Central memory CD8-positive, alpha-beta T cell (primary cell): ENCODE measurements around the gene OGFOD2.
"Not testable (repeated sequence)": the region's sequence is repeated elsewhere in the genome, so short reads cannot be mapped to it uniquely, and the experiment has no call there.

Experiments used
- ATAC-seq: fragments of 150-1000 bp; cut with Tn5 transposase; replicated peaks from 2 replicates; pipeline ENCODE4 v1.10.0; 2022; ENCODE audit warnings: mild to moderate bottlenecking, moderate FRiP score, moderate number of reproducible peaks; ENCODE audit not compliant: poor library complexity, severe bottlenecking; ENCODE audit errors: extremely low read depth
- DNase-seq, 2 donors: peaks; one replicate each; pipeline ENCODE4 v3.0.0; 2021; ENCODE audit warnings: low spot score in 2 of 2
- H3K27ac Mint-ChIP-seq: one replicate; pipeline ENCODE4 v1.8.0; 2022; ENCODE audit warnings: low read depth, mild to moderate bottlenecking, moderate library complexity, mixed read lengths
- H3K27me3 Mint-ChIP-seq: one replicate; pipeline ENCODE4 v1.8.0; 2022; ENCODE audit warnings: mixed read lengths
- H3K36me3 Mint-ChIP-seq: one replicate; pipeline ENCODE4 v1.8.0; 2022; ENCODE audit warnings: mild to moderate bottlenecking, moderate library complexity, mixed read lengths; ENCODE audit not compliant: insufficient read depth
- H3K4me1 Mint-ChIP-seq: one replicate; pipeline ENCODE4 v1.8.0; 2022; ENCODE audit warnings: mixed read lengths
- H3K4me3 Mint-ChIP-seq: one replicate; pipeline ENCODE4 v1.8.0; 2022; ENCODE audit warnings: mild to moderate bottlenecking, moderate library complexity, mixed read lengths
- H3K9me3 Mint-ChIP-seq: one replicate; pipeline ENCODE4 v1.8.0; 2022; ENCODE audit warnings: mixed read lengths

Gene OGFOD2

GRCh38 chr12:122974892-122975789 lies at the start of gene OGFOD2:
Gene OGFOD2 (plus strand): TSS chr12:122975244. CDS start chr12:122975252, 8 bp downstream.
- H3K9me3 Mint-ChIP-seq = no peaks in the 10 kb centered on the region
- H3K4me1 Mint-ChIP-seq = peaks cover 11% of the 10 kb centered on the region
- H3K36me3 Mint-ChIP-seq = peaks cover 15% of the 10 kb centered on the region
- peak within 1 kb of the TSS; percentile 96 for H3K27ac Mint-ChIP-seq
- DNase-seq (peak; percentile 84 to 90), ATAC-seq (peak; percentile 86)
- no peaks in the 10 kb centered on the region for H3K27me3 Mint-ChIP-seq
- H3K4me3 Mint-ChIP-seq = peak within 1 kb of the TSS; percentile 97

GRCh38 chr12:122927756-122928403 lies 47.2 kb upstream of the OGFOD2 start:
- Mint-ChIP-seq H3K27ac (peak overlapping the region; percentile 22), H3K36me3 (no peaks in the 10 kb centered on the region), H3K4me1 (no peaks in the 10 kb centered on the region), H3K27me3 (no peaks in the 10 kb centered on the region), H3K9me3 (no peaks in the 10 kb centered on the region), H3K4me3 (no peak overlapping the region)
- ATAC-seq (no peak), DNase-seq (no peak)

GRCh38 chr12:122928404-122929147 lies 46.5 kb upstream of the OGFOD2 start:
- no peaks in the 10 kb centered on the region for H3K9me3 Mint-ChIP-seq
- H3K36me3 Mint-ChIP-seq = no peaks in the 10 kb centered on the region
- H3K4me3 Mint-ChIP-seq = no peak overlapping the region
- ATAC-seq (no peak), DNase-seq (no peak)
- no peaks in the 10 kb centered on the region for H3K27me3 Mint-ChIP-seq
- H3K27ac Mint-ChIP-seq = peak overlapping the region; percentile 22
- H3K4me1 Mint-ChIP-seq = no peaks in the 10 kb centered on the region

DNA sequence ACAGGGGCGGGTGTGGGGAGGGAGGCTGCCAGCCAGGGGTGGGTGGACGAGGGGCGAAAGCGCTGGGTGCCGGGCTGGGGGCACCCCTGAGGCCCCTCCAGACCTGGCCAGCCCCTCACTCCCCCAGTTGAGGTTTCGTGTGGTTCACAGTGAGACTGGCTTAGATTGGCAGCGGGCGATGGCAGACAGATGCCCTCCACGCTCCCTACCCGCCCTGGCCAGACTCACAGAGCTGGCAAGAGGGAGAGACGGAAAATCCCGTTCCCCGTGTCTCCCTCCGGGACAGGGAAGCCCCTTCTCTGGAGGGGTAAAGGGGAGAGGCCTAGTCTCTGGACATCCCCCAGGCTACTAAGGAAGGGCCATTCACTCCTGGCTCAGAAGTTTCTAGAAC lies 45.9 kb upstream of the OGFOD2 start:
- H3K36me3 Mint-ChIP-seq = no peaks in the 10 kb centered on the region
- no peak for DNase-seq
- H3K4me3 Mint-ChIP-seq = no peak overlapping the region
- ATAC-seq = no peak
- H3K4me1 Mint-ChIP-seq = no peaks in the 10 kb centered on the region
- H3K27ac Mint-ChIP-seq = no peak overlapping the region
- H3K27me3 Mint-ChIP-seq = no peaks in the 10 kb centered on the region
- H3K9me3 Mint-ChIP-seq = no peaks in the 10 kb centered on the region

DNA sequence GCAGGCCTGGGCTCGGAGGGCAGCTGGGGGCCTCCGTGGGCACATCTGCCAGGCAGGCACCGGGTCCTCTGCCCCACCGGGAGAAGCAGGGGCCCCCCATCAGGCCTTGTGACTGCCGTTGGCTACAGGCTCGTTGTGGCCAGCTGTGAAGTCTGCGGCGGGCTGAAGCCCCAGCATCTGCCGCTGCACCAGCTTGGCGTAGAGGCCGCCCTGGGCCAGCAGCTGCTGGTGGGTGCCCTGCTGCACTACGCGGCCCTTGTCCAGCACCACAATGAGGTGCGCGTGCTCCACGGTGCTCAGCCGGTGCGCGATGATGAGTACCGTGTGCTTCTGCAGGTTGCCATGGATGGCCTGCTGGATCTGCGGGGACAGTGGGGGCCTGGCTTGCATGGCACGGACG lies 45.2 kb upstream of the OGFOD2 start:
- H3K36me3 Mint-ChIP-seq = no peaks in the 10 kb centered on the region
- ATAC-seq (no peak), DNase-seq (no peak)
- no peaks in the 10 kb centered on the region for H3K27me3 Mint-ChIP-seq
- H3K9me3 Mint-ChIP-seq = no peaks in the 10 kb centered on the region
- no peak overlapping the region for H3K4me3 Mint-ChIP-seq
- H3K4me1 Mint-ChIP-seq = no peaks in the 10 kb centered on the region
- H3K27ac Mint-ChIP-seq = no peak overlapping the region

DNA sequence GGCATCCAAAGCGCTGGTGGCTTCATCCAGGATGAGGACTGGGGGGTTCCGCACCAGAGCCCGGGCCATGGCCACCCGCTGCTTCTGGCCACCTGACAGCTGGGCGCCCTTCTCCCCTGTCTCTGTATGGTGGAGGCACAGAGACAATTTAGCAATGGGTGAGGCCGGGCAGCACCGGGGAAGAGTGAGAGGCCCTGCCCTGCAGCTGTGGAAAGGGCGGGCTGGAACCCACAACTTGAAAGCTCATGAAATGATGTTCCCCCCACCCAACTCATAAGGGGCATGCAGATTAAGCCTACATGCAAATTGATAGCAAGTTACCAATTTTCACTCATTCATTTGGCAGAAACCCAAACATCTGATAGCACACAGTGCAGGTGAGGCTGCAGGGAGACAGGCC lies 42.8 kb upstream of the OGFOD2 start:
- DNase-seq = no peak
- Mint-ChIP-seq H3K4me3 (no peak overlapping the region), H3K4me1 (no peaks in the 10 kb centered on the region), H3K9me3 (no peaks in the 10 kb centered on the region), H3K36me3 (peaks cover 1% of the 10 kb centered on the region), H3K27me3 (no peaks in the 10 kb centered on the region), H3K27ac (no peak overlapping the region)
- ATAC-seq = no peak

DNA sequence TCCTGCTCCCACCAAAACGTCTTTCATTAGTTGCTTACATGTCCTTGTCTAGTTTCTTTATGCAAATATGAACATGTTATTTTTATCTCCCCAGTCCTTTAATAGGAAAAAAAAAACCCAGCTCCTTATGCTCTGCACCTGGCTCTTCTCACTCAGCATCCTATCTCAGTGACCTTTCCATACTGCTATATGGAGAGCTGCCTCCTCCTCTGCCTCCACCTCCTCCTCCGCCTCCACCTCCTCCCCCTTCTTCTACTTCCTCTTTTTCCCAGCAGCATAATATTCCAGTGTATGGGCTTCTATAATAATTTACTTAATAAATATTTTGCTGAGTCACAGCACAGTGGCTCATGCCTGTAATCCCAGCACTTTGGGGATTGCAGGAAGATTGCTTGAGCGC lies 40.3 kb upstream of the OGFOD2 start:
- no peak overlapping the region for H3K27ac Mint-ChIP-seq
- H3K36me3 Mint-ChIP-seq = peaks cover 3% of the 10 kb centered on the region
- H3K4me1 Mint-ChIP-seq = no peaks in the 10 kb centered on the region
- no peak overlapping the region for H3K4me3 Mint-ChIP-seq
- DNase-seq (no peak), ATAC-seq (no peak)
- no peaks in the 10 kb centered on the region for H3K9me3 Mint-ChIP-seq
- no peaks in the 10 kb centered on the region for H3K27me3 Mint-ChIP-seq

DNA sequence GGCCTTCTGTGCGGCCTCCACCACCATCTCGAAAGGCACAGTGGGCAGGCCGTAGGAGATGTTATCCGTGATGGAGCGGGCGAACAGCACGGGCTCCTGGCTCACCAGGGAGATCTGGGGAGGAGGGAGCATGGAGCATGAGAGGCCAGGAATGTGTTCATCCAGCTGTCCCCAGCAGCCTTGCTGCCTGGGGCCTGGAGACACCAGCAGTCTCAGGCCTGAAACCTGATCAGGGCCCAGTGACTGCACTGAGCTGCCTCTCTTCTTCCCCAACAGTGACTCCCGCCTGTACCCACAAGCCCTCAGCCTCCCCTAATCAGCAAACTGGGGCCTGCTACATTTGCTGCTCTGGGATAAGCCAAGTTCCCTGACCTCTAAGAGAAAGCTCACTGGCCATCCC lies 39.7 kb upstream of the OGFOD2 start:
- H3K4me1 Mint-ChIP-seq = no peaks in the 10 kb centered on the region
- no peak for DNase-seq
- H3K4me3 Mint-ChIP-seq = no peak overlapping the region
- H3K36me3 Mint-ChIP-seq = peaks cover 3% of the 10 kb centered on the region
- H3K9me3 Mint-ChIP-seq = no peaks in the 10 kb centered on the region
- H3K27me3 Mint-ChIP-seq = no peaks in the 10 kb centered on the region
- H3K27ac Mint-ChIP-seq = no peak overlapping the region
- ATAC-seq = no peak

DNA sequence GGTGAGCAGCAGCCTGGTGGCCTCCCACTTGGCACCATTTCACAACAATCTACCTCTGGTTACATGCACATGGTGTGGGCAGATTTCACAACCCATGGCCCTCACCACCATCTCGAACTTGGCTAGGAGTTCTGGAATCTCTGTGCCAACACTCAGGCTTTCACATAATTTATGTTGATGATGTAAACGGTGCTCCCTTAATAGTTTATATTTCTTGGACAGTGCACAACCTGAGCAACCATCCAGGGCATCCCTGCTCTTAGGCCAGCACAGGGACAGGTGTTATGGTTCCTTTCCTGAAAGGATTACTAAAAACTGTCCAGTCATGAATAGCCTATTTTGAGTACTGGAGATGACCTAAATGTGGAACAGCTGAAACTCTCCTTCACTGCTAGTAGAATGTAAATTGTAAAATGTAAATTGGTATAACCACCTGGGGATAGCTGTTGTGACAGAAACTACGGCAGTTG lies 37.4 kb upstream of the OGFOD2 start:
- Mint-ChIP-seq H3K4me3 (no peak overlapping the region), H3K9me3 (no peaks in the 10 kb centered on the region), H3K4me1 (no peaks in the 10 kb centered on the region), H3K27me3 (no peaks in the 10 kb centered on the region), H3K36me3 (peaks cover 3% of the 10 kb centered on the region), H3K27ac (no peak overlapping the region)
- ATAC-seq = no peak
- DNase-seq = no peak

DNA sequence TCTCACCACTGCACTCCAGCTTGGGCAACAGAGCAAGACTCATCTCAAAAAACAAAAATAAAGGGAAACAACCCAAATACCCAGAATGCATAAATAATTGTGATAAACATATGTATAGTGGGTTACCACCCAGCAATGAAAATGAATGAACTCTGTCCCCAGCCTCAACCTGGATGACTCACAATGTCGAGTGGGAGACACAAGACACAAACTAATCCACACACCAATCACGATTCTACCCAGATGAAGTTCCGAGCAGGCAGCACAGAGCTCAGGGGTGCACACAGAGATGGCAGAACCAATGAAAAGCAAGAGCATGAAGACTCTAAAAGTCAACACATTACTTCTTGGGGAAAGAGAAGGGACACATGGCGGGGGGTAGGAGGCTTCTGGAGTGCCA lies 35.9 kb upstream of the OGFOD2 start:
- Mint-ChIP-seq H3K4me1 (peaks cover 10% of the 10 kb centered on the region), H3K27ac (no peak overlapping the region), H3K9me3 (no peaks in the 10 kb centered on the region), H3K36me3 (peaks cover 3% of the 10 kb centered on the region), H3K4me3 (no peak overlapping the region), H3K27me3 (no peaks in the 10 kb centered on the region)
- DNase-seq (no peak), ATAC-seq (no peak)

- H3K36me3 Mint-ChIP-seq, H3K27ac Mint-ChIP-seq, ATAC-seq, H3K27me3 Mint-ChIP-seq, H3K4me3 Mint-ChIP-seq, DNase-seq, H3K9me3 Mint-ChIP-seq: not testable (repeated sequence)
- peaks cover 15% of the 10 kb centered on the region for H3K4me1 Mint-ChIP-seq
Observed at GRCh38 chr12:122941351-122941750, 33.7 kb upstream of the OGFOD2 start.

DNA sequence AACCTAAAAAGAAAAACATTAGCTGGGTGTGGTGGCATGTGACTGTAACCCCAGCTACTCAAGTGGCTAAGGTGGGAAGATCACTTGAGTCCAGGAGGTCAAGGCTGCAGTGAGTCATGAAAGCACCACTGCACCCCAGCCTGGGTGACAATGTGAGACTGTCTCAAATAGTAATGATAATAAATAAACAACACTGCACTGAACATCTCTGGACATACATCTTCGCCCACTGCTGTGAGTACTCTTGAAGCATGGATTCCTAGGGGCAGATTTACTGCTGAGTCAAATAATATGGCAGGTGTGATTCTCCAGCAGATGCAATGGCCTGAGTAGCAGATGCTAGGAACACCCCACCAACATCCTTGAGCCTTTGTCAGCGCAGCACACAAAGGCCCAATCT lies 32.4 kb upstream of the OGFOD2 start:
- Mint-ChIP-seq H3K4me1 (peaks cover 24% of the 10 kb centered on the region), H3K4me3 (no peak overlapping the region), H3K27ac (no peak overlapping the region), H3K27me3 (no peaks in the 10 kb centered on the region), H3K36me3 (peaks cover 3% of the 10 kb centered on the region), H3K9me3 (no peaks in the 10 kb centered on the region)
- no peak for DNase-seq
- peak; percentile 40 for ATAC-seq
